ENCODE measurements around the gene IAH1.
"Not testable (repeated sequence)": the region's sequence is repeated elsewhere in the genome, so short reads cannot be mapped to it uniquely, and the experiment has no call there.

Gene IAH1

DNA sequence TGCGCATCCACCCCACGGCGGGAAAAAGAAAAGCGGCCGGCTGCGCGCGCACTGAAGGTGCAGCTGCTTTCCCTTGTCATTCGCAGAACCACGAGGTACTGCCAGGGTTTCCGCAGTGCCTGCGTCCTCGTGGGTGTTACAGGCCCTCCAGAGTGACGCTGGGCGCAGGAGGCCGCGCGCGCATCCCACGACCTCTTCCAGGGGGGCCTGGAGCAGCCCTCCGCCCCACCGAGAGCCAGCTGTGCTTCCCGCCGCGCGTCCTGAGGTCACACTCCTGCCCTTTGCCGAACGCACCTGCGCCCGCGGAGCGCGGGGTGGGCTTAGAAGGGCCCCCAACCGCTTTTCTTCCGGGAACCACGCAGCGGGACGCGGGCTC, 378 bp upstream of the IAH1 start:
- no peak for DNase-seq

DNA sequence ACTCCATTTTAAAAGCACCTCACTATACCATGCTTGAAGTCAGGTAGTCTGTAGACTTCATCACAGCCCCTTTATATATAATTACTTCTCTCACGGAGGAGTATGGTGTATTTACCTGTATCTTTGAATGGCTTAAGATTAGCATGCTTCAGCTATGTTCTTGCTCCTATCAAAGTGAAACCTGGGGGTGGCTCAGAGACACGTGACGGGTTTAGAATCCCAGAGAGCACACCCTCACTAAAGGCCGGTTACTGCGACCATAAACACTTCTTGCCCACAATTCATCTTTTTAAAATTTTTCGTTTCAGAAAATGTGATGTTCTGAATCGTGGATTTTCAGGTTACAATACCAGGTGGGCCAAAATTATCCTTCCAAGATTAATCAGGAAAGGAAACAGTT, 3.6 kb downstream of the IAH1 start:
- no peak for DNase-seq

DNA sequence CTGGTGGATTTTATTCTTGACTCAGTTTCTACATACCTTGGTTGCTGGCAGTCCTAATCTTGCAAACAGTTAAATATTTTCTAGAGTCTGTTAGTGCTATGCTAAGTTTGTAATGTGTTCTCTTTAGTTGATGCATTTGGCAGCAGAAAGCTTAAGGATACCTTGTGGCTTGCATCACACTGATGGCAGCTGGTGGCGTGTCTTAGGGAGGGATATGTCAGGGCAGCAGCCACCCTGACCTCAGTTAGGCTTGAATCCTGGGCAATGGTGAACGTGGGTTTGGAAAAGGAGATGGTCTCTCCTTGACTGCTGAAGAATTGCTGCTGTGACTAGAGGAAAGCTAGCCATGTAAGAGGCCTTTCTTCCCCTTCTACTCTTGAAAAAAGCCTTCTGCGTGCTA, 4.2 kb downstream of the IAH1 start:
- DNase-seq, result no peak

DNA sequence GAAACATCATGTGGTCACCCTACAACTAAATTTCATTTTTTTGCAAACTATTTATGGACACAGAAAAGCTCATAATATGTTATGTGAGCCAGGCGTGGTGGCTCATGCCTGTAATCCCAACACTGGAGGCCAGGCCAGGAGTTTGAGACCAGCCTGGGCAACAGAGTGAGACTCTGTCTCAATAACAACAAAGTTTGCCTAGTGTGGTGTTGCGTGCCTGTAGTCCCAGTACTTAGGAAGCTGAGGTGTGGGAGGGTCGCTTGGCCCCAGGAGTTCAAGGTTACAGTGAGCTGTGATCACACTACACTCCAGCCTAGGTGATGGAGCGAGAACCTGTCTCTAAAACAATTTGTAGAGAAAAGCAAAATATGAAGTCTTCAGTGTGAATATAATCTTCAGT, 5.8 kb downstream of the IAH1 start:
- no peak for DNase-seq

DNA sequence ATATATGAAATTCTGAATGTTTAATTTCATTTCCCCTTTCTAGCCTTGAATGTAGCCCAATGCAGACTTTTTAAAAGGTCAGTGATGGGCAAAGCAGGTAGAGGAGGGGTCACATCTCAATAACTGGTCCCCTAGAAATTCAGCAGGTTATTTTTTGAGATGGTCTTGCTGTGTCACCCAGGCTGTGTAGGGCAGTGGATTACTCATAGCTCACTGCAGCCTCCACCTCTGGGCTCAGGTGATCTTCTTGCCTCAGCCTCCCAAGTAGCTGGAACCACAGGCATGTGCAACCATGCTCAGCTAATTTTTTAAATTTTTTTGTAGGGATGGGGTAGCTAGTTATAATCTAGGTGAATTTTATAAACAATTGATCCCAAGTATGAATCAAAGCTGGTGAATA, 8.8 kb downstream of the IAH1 start:
- no peak for DNase-seq

DNA sequence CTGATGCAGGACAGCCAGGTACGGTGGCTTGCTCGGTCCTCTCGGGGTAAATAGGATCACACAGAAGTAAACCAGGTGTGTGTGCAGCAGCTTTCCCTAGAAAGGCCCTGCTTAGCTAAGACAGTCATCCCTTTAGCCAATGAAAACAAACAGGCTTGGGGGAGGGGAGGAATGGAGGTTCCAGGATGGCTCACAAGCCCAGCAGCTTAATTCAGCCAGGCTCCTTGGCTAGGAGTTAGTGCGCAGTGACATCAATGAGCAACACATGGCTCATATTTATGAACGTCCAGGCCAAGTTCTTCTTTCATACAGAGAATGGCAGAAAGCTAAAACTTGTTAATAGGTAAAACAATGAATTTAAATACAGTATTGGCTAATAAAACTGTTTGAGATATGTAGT, 10.2 kb downstream of the IAH1 start:
- no peak for DNase-seq

DNA sequence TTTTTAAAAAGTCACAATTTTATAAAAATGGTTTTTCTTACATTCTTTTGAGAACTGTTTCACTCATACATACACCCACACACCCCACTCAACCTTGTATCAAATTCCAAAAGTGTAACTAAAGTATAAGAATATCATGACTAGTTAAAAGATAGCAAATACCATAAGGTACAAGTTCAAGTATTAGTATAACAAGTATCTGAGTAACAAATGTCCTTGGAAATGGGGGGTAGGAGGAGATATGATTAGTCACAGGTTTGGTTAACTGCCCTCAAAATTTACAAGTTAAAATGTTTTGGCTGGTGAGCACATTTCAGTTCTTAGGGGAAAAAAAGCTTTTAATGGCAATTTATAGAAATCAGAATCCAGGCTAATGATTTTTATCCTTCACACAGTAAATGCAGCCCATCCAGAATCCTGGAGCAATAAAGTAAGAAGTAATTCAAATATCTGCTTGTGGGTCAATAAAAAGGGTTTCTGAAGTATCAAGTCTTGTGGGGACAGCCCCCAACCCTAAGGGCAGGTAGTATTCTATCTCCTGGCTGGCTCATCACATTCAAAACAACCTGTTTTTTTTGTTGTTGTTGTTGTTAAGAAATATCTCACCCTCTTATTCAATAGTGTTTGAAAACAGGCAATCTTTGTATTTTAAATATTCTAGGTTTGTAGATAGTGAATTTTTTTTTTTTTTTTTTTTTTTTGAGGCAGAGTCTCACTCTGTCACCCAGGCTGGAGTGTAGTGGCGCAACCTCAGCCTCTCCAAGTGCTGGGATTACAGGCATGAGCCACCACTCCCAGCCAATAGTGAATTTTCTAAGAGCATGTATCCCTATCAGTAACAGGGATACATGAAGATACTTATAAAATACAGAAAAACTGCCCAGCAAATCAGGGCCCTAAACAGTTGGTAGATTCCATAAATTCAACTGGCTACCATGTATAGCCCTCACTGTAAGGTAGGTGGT, 14.5 kb downstream of the IAH1 start:
- DNase-seq, result no peak

DNA sequence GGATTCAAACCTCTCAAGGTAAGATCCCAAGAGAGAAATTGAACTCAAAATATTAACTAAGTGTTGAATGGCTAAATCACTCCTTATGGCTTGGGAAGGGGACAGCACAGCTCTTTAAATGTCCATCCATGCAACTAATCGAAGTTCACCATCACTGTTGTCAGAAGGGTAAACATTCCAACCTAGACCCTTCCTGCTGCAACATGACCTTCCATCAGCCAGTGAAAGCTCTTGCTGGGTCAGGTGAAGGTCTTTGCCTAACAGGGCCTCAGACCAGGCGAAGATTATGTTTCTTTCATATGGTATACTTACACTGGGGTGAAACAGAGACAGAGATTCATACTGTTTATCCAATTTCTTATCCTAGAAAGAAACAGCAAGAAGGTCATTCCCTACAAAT, 16.4 kb downstream of the IAH1 start:
- no peak for DNase-seq

DNA sequence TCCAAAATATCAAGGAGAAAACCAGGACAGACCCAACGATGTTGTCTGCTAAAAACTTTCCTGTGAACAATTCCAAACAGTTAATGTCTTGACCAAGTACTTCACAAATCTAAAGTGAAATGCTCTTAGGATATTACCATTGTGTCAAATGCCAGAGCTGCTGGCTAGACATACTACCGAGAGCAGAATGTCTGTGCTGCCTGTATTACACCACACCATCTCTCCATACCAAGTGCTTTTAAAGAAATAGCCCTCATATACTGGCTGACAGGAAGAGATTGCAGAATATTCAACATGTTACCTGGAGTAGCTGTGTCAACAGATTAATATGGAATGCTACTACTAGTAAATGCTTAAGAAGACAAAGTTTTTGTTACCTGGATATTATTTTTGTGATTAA, 18.6 kb downstream of the IAH1 start:
- DNase-seq, result no peak

DNA sequence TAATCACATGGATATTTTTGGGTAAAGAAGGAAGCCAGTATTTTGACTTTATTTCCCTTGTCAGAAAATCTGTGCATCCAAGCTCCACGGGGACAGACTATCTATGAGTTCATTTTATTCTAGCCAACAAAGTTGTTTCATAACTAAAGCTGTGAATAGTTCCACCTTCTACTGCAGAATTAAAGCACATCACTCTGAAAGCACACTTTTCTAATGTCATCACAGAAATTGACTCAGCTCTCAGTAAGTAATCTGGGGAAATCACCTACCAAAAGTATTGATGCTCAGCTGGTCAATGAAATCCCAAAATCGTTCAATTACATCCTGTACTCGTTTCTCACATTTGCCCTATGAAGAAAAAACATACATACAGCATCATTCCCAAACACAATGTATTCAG, 19.1 kb downstream of the IAH1 start:
- DNase-seq, result no peak

DNA sequence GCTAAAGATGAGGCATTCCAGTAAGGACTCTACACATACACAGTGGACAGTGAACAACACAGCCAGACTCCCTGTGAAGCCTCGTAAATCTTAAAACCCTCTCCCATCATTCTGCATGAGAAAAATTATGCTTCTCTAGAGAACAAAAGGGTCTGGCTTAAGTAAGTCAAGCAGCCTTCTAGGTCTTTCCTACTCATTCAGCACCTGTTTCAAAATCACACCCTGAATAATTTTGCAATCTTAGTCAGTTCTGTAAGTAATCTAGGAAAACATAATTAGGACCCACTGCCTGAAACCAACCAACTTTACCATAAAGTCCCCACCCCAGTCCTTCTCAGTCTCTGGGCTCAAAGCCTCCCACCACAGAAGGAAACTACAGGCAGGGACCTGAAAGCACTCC, 19.7 kb downstream of the IAH1 start:
- no peak for DNase-seq

DNA sequence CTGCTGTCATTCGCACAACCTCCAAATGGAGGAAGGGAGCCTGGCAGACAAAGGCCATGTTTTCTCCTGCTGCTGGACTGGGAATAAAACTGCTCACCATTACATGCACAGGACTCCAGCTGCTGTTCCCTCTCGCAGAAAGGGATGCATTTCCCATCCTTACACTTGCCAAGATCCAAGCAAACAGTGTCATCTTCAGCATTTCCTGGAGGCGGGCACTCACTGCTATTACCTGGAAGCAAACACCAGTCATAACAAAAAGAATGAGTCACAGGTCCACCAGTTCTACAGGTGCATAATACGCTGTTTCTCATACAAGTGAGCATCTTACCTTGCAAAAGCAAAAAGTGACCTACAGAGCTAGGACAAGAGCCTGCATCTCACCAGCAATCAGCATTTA, 22.7 kb downstream of the IAH1 start:
- no peak for DNase-seq

DNA sequence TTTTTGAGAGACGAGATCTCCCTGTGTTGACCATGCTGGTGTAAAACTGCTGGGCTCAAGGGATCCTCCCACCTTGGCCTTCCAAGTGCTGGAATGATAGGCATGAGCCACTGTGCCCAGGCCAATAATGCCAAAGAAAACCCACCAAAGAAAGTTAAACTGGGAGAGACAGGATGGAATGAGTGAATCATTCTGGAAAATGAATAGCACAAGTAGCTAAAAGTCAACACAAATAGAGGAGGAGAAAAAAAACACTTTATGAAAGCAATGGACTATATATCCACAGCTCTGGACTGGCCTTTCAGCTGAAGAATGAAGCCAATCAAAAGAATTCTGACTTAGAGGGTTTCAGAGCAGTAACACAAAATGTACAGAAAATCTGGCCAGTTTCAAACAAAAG, 23.9 kb downstream of the IAH1 start:
- DNase-seq, result no peak

DNA sequence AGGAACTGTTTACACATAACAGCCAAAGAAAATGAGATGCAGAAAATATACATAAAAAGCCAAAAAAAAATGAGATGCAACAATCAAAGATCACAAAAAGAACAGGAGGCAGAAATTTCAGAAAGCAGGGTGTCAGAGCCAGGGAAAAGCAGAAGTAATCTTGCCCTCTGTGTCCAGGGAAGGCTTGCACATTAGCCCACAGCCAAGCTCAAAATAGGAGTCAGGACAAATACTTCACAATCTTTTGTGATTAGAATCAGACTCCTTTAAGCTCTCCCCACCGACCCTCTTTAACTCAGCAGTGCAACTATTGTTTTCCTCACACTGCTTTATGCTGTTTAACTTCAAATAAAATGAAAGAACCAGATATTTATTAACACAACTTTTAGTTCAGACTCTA, 34.6 kb downstream of the IAH1 start:
- DNase-seq, result no peak

DNA sequence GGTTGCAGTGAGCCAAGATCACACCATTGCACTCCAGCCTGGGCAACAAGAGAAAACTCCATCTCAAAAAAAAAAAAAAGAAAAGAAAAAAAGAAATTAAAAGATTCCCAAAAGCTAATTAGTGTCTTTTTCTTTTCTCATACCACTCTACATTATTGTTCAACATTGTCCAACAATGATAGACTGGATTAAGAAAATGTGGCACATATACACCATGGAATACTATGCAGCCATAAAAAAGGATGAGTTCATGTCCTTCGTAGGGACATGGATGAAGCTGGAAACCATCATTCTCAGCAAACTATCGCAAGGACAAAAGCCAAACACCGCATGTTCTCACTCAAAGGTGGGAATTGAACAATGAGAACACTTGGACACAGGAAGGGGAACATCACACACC, 39.6 kb downstream of the IAH1 start:
- DNase-seq, result not testable (repeated sequence)

DNA sequence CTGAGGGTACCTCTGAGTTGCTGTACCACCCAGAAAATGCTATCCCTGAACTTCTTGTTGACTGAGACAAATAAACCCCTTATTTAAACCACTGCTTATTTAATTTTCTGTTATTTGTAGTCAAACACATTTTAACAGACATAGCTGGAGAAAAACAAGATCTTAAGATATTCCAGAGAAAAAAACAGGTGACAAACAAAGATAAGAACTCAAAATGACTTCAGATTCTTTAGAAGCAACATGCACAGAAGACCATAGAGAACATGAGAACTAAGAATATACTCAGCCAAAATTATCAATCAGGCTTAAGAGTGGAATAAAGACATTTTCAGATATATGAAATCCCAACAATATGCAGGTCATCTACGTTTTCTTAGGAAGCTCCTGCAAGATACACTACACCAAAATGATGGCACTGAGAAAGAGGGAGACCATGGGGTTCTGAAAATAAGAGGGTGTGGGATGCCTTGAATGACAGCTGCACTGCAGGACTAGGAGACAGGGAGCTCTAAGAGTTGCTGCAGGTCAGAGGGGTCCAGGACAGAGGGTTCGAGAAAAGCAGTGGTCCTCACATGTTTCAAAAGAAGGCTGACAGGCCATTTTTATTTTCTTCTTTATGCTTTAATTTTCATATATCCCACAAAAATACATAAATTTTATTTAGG, 42.9 kb downstream of the IAH1 start:
- no peak for DNase-seq

DNA sequence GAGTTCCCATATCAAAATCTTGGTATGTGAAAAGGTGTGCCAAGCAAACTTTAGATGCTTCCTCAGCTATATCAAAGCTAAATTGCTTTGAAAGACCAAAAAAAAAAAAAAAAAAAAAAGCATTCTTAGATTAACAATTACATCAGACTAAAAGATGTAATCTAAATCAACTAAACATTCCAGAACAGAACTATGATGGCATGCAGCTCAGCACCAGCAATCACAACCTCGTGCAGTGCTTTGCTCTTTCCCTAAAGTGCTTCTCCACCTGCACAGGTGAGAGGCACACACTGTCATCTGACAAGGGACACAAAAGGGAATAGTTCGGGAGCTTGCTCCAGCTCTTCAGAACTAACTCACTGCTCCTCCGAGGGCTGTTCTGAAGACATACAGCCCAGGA, 43.8 kb downstream of the IAH1 start:
- no peak for DNase-seq

DNA sequence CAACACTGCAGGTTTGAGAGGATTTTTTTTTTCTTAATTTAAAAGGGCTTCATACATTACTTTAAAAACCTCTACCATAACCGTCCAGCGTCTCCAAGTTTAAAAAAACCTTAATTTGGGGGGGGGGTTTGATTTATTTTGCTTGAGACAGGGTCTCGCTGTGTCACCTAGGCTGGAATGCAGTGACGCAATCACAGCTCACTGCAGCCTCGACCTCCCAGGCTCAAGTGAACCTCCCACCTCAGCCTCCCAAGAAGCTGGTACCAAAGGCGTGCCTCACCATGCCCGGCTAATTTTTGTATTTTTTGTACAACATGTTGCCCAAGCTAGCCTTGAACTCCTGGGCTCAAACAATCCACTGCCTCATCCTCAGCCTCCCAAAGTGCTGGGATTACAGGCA, 44.4 kb downstream of the IAH1 start:
- no peak for DNase-seq

DNA sequence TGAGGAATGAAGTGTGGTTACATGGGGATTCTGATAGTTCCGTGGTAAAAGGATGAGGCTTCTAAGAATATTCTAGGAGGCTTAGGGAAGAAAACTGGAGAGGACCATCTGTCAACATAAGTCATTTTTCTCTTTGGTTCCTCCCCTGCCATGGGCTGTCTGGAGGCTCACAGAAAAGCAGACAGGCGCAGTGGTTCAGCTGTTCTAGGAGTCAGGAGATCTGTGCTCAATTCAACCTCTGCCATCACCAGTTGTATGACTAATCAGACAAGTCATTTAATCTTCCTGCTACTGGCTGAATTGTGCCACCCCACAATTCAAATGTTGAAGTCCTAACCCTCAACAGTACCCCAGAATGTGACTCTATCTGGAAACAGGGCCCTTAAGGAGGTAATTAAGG, 44.9 kb downstream of the IAH1 start:
- no peak for DNase-seq

DNA sequence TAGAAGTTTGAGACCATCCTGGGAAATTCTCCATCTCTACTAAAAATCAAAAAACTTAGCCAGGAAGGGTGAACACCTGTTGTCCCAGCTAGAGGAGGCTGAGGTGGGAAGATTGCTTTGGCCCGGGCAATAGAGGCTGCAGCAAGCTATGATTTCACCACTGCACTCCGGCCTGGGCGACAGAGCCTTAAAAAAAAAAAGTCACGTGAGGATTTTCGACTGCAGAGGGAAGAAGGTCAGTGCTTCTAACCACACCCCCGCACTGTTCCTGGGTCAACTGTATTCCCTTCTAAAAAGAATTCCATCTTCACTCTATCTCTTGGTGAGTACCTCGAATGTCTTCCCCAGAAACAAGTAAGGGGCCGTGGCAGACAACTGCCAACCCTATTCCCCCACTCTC, 49.9 kb downstream of the IAH1 start:
- DNase-seq, result no peak

DNA sequence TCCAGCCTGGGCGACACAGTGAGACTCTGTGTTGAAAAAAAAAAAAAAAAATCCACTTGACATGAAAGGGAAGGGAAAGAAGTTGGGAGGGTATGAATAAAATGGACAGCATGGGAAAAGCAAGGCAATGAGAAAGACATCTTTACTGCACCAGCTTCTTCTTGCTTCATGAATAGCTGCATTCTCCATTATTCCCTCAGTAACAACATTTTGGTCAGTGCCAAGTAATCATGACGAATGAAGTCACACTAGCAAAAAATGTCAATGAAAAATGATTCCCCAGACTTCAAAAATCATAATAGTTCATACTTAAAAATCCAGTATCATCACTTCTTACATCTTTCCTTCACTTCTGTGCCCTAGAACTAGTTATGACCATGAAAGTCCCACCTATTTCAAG, 50.9 kb downstream of the IAH1 start:
- DNase-seq, result no peak

DNA sequence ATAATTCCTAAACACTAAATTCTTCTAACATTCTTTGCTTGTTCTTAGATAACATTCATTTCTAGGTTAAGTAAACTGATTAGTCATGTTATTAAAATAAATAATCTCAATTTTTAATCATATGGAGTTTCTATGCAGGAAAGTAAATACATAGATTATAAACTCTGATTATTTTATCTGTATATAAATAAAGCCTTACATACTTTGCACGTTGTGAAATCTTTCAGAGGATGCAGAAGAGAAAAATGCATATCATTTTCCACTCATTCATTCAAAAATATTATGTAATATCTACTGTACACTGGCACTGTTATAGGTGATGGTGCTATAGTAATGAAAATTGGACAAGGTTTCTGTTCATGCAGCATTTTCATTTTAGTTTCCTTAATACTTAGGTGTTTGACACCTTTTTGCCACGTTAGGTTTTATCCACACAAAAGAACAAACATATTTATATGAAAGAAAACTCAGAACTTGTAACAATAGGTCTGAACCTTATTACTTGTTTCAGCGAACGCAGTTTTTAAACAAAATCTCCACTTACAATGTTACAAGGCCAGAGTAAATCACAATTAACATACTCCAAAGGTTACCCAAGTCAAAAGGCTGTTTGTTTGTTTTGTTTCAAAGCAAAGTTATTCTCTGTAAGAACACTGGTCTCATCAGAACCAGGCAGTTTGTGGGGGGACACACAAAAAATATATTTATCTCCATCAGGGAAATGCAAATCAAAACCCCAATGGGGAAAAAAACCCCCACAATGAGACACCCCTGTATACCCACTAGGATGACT, 53.8 kb downstream of the IAH1 start:
- DNase-seq, result no peak

DNA sequence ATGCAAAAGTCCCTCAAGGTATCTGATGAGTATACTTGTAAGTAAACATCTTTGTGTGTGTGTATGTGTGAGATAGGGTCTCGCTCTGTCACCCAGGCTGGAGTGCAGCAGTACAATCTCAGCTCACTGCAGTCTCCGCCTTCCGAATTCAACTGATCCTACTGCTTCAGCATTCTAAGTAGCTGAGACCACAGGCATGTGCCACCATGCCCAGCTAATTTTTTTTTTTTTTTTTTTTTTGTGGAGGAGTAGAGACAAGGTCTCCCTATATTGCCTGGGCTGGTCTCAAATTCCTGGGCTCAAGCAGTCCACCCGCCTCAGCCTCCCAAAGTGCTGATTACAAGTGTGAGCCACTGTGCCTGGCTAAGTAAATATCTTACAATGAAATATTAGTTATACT, 58.1 kb downstream of the IAH1 start:
- DNase-seq, result no peak

DNA sequence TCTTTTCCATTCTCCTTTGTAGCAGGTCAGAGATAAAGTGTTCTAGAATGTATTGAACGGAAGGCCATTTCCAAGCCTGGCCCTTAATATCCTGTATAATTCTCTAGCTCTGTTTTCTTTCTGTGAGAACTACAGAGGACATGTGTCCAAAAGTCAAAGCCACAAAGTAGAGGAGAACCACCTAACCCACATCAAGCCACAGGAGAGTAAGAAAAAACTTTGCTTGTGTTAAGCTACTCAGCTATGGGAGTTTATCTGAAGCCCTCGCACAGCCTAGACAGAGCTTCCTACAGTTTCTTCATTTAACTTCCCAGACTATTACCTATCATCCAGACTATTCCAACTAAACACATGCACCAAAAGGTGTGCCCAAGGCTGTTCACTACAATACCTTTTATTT, 59.3 kb downstream of the IAH1 start:
- DNase-seq, result no peak
